HepG2 (cell line): ENCODE data around the gene RPTOR. TPM values are rescaled to one million over a fixed set of nuclear protein-coding genes. Genes with fewer than 3 reads are reported as not detected.

Source experiments
- ATAC-seq: fragments of 200-7000 bp; cut with Tn5 transposase; 3 replicates; pipeline ENCODE4 v1.9.1; 2020; ENCODE audit warnings: mild to moderate bottlenecking, moderate library complexity
- BruUV-seq: library from RNA; stranded (reverse); fragments of 400-500 nt; replicated peaks from 2 replicates; lab custom pipeline; 2021; lab: Mats Ljungman, UMichigan
- CTCF ChIA-PET: fragments of 300-600 bp; formaldehyde crosslinking; extraction: SDS; loops from one replicate; lab custom pipeline; 2021; ENCODE audit warnings: low total read pairs, inconsistent platforms, low intra/inter-chr PET ratio; lab: Yijun Ruan, JAX
- POLR2A ChIA-PET: fragments of 350-600 bp; sonication (Branson Sonifier 250); formaldehyde crosslinking; loops from one replicate; lab custom pipeline; 2020; ENCODE audit warnings: antibody characterized with exemption, inconsistent platforms; lab: Yijun Ruan, JAX
- DNase-seq: peaks from one replicate; pipeline ENCODE4 v3.0.0-alpha.2; 2015; ENCODE audit warnings: low spot score
- FAIRE-seq: peaks from 3 replicates; lab custom pipeline; 2011; peaks lifted over from hg19 to GRCh38; lab: Jason Lieb, UNC
- H2AFZ ChIP-seq: one replicate; pipeline ENCODE4 v1.6.1; 2011; ENCODE audit warnings: low read length, inconsistent platforms
- H3K27ac ChIP-seq: fragments of 300-600 bp; 3 replicates; pipeline ENCODE4 v1.8.0; 2011; ENCODE audit warnings: mixed run types, mild to moderate bottlenecking, mixed read lengths, low read length, inconsistent platforms; ENCODE audit not compliant: insufficient read depth; ENCODE audit errors: extremely low read length
- H3K27me3 ChIP-seq, 2 experiments: fragments of 200-600 bp in 1 of 2; 2 replicates in 1 of 2; 3 replicates in 1 of 2; pipeline versions ENCODE4 v1.6.0 to v1.8.0; 2011; ENCODE audit warnings: low read length in 2 of 2, mild to moderate bottlenecking in 2 of 2, moderate library complexity in 2 of 2, inconsistent platforms in 1 of 2; ENCODE audit not compliant: insufficient read depth in 2 of 2, control insufficient read depth in 1 of 2
- H3K36me3 ChIP-seq, 2 experiments: fragments of 200-600 bp in 1 of 2; replicated peaks in 1 of 2; 2 replicates in 1 of 2; 3 replicates in 1 of 2; pipeline versions ENCODE4 v1.5.1 to v1.8.0; 2011; ENCODE audit warnings: low read length in 2 of 2, inconsistent platforms in 1 of 2; ENCODE audit not compliant: insufficient read depth in 2 of 2, control insufficient read depth in 1 of 2
- H3K4me1 ChIP-seq: 2 replicates; pipeline ENCODE4 v1.5.1; 2012; ENCODE audit warnings: low read length, inconsistent platforms; ENCODE audit not compliant: insufficient read depth
- H3K4me2 ChIP-seq: 2 replicates; pipeline ENCODE4 v1.6.0; 2011; ENCODE audit warnings: low read depth, low read length, inconsistent platforms
- H3K4me3 ChIP-seq, 3 experiments: fragments of 200-600 bp in 1 of 3; sonication (generic), shearing (Covaris generic) in 1 of 3; replicated peaks in 1 of 3; 2 replicates each; pipeline ENCODE4 v1.5.1; 2011 to 2016; ENCODE audit warnings: low read length in 3 of 3, inconsistent platforms in 2 of 3, low read depth in 2 of 3, mild to moderate bottlenecking in 2 of 3, control low read depth in 1 of 3, mixed read lengths in 1 of 3; ENCODE audit not compliant: insufficient read depth in 1 of 3
- H3K79me2 ChIP-seq: one replicate; pipeline ENCODE4 v1.6.1; 2011; ENCODE audit warnings: low read length, inconsistent platforms; ENCODE audit not compliant: insufficient read depth
- H3K9ac ChIP-seq: 2 replicates; pipeline ENCODE4 v1.6.0; 2011; ENCODE audit warnings: mild to moderate bottlenecking, low read depth, low read length, inconsistent platforms; ENCODE audit not compliant: insufficient read depth
- H3K9me3 ChIP-seq: 2 replicates; pipeline ENCODE4 v1.5.1; 2012; ENCODE audit warnings: mild to moderate bottlenecking, low read length
- H4K20me1 ChIP-seq: 2 replicates; pipeline ENCODE4 v1.6.0; 2011; ENCODE audit warnings: inconsistent platforms, mild to moderate bottlenecking, low read length, moderate library complexity; ENCODE audit not compliant: insufficient read depth
- HOXD1 ChIP-seq: sonication (generic); formaldehyde crosslinking; IDR thresholded peaks from 2 replicates; pipeline ENCODE4 v1.5.0; 2020; ENCODE audit warnings: missing genetic modification reagents
- KAT2B ChIP-seq: fragments of 150-350 bp; IDR thresholded peaks from 2 replicates; pipeline ENCODE4 v1.6.1; 2014; ENCODE audit warnings: low read depth, low read length, borderline replicate concordance
- POLR2AphosphoS2 ChIP-seq: IDR thresholded peaks from 2 replicates; pipeline ENCODE4 v1.6.1; 2011; ENCODE audit warnings: low read depth, low read length, improper control_type of control experiment
- POLR2AphosphoS5 ChIP-seq: IDR thresholded peaks from 2 replicates; pipeline ENCODE4 v1.6.1; 2012; ENCODE audit warnings: low read depth, low read length
- RARA ChIP-seq: IDR thresholded peaks from 2 replicates; pipeline ENCODE4 v1.6.1; 2016; ENCODE audit warnings: missing genetic modification reagents, missing compliant biosample characterization
- ZNF260 ChIP-seq: sonication (generic); formaldehyde crosslinking; IDR thresholded peaks from 2 replicates; pipeline ENCODE4 v1.4.0; 2020; ENCODE audit warnings: missing genetic modification reagents, low read depth, mild to moderate bottlenecking, borderline replicate concordance
- ZNF282 ChIP-seq: fragments of 450-650 bp; IDR thresholded peaks from 2 replicates; pipeline ENCODE4 v1.6.1; 2018; ENCODE audit not compliant: partially characterized antibody
- ZNF335 ChIP-seq: sonication (generic); formaldehyde crosslinking; IDR thresholded peaks from 2 replicates; pipeline ENCODE4 v1.4.0; 2020; ENCODE audit warnings: missing genetic modification reagents
- ZNF34 ChIP-seq: sonication (generic); formaldehyde crosslinking; IDR thresholded peaks from 2 replicates; pipeline ENCODE4 v1.4.0; 2020; ENCODE audit warnings: mild to moderate bottlenecking, missing genetic modification reagents, borderline replicate concordance
- ZNF350 ChIP-seq: sonication (generic); formaldehyde crosslinking; IDR thresholded peaks from 2 replicates; pipeline ENCODE4 v1.4.0; 2020; ENCODE audit warnings: mild to moderate bottlenecking, low read depth, missing genetic modification reagents, borderline replicate concordance
- ZNF354B ChIP-seq: sonication (generic); formaldehyde crosslinking; IDR thresholded peaks from 2 replicates; pipeline ENCODE4 v1.8.0; 2022; ENCODE audit warnings: mild to moderate bottlenecking, missing genetic modification reagents
- ZNF446 ChIP-seq: sonication (generic); formaldehyde crosslinking; IDR thresholded peaks from 2 replicates; pipeline ENCODE4 v1.5.0; 2020; ENCODE audit warnings: mild to moderate bottlenecking, missing genetic modification reagents
- ZNF772 ChIP-seq: sonication (generic); formaldehyde crosslinking; IDR thresholded peaks from 2 replicates; pipeline ENCODE4 v1.5.0; 2020; ENCODE audit warnings: mild to moderate bottlenecking, missing genetic modification reagents
- WGBS: methylation state at CpG from one replicate; pipeline ENCODE4 v1.1.6; 2017; ENCODE audit warnings: low lambda C conversion rate; 5-methylcytosine and 5-hydroxymethylcytosine counted together
- in situ Hi-C: cut with HindIII; loops from 2 replicates; pipeline ENCODE4 v1.10.0; 2017; ENCODE audit warnings: low pct_unique_long_range_greater_than_20kb; ENCODE audit not compliant: extremely low pct_ligation_motif_present
- intact Hi-C: fragments of 100-400 bp; cut with micrococcal nuclease; formaldehyde crosslinking; loops from one replicate; pipeline ENCODE4 v1.10.0; 2022; ENCODE audit not compliant: unreplicated experiment
- polyA plus RNA-seq, 8 experiments: library from polyadenylated mRNA; depleted of rRNA in 3 of 8; stranded (reverse) in 7 of 8; unstranded in 1 of 8; fragments of >200 nt; fragmentation: Illumina TruSeq in 4 of 8; extraction: Trizol in 4 of 8; gene quantifications; 2 replicates each; pipeline versions ENCODE4 v1.2.1 to v1.2.3, GENCODE V29; 2011 to 2016; ENCODE audit warnings: low read depth in 4 of 8, missing spikeins in 1 of 8, mixed read lengths in 1 of 8; ENCODE audit not compliant: insufficient read depth in 1 of 8
- total RNA-seq, 5 experiments: library from RNA; depleted of rRNA; stranded (reverse); fragments of >200 nt; fragmentation: Illumina TruSeq; extraction: Trizol; gene quantifications; 2 replicates each; pipeline ENCODE4 v1.2.3, GENCODE V29; 2016; ENCODE audit warnings: low read depth in 1 of 5
- TF ChIP-seq, protein P1 (sequence below): IDR thresholded peaks from 2 replicates; pipeline ENCODE4 v1.6.1; 2016
- TF ChIP-seq, protein P2 (sequence below): sonication (generic); formaldehyde crosslinking; IDR thresholded peaks from 2 replicates; pipeline ENCODE4 v1.5.1; 2020; ENCODE audit warnings: mild to moderate bottlenecking, missing genetic modification reagents, moderate library complexity
- TF ChIP-seq, protein P3 (sequence below): sonication (generic); formaldehyde crosslinking; IDR thresholded peaks from 2 replicates; pipeline ENCODE4 v1.8.1; 2023; ENCODE audit warnings: missing genetic modification reagents, inconsistent platforms, borderline replicate concordance
- TF ChIP-seq, protein P4 (sequence below): IDR thresholded peaks from 2 replicates; pipeline ENCODE4 v1.6.1; 2016; ENCODE audit warnings: low read depth

The RPTOR gene
- total and polyA plus RNA-seq, 2 of the 13 experiments (the other 11 are each of a cell fraction or from before 2014, with no cell fraction given), result 6.6 to 25.3 TPM

DNA sequence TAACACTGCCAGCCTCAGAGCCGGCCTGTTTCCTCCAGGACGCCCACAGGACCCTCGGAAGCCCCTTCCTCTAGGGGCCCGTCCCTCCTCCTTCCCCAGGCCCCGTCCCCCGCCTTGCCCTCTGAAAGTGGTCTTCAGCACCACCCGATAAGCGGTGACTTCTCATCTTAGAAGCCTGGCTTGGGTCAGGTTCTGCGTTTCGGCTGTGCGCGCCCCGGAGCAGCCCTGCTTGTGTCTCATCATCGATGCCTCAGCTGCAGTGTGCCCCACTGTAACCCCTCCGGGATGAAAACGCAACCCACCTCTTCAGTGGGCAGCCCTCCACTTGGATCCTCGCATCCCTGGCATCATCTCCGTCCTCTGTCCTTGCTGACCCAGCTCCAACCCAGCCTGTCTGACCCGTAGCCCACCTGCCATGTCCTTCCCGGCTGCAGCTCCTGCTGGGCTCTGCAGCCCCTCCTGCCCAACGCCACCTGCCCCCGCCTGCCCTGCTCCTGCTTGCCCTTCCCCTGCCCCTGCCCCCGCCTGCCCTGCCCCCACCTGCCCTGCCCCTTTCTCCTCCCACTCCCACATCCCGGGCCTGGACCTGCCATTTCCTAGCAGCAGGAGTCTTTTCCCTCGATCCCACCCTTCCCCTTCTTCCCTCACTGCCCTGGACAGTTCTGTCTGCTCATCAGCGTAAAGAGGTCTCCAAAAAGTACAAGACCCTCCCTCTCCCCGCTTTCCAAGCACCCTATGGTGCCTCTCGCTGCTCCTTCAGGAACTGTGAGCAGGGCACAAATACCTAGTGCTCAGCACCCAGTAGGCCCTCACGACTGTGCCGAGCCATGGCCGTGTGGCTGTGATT is 334.5 kb downstream of the RPTOR start:
- BruUV-seq, result no TSS peak
- ChIA-PET POLR2A (no interaction called here), CTCF (no interaction called here)
- no peaks in the 10 kb centered on the region for H3K79me2 ChIP-seq
- H3K4me2 ChIP-seq, result no peak overlapping the region
- ATAC-seq (no peak), DNase-seq (no peak), FAIRE-seq (no peak)
- no peaks in the 10 kb centered on the region for H4K20me1 ChIP-seq
- in situ Hi-C loops (no loop called here), intact Hi-C loops (no loop called here)
- H2AFZ ChIP-seq, result no peak overlapping the region
- no peak overlapping the region for H3K9ac ChIP-seq
- H3K36me3 ChIP-seq, result peaks cover 34 to 49% of the 10 kb centered on the region in 2 experiments
- no peak overlapping the region for H3K4me3 ChIP-seq
- no peaks in the 10 kb centered on the region for H3K9me3 ChIP-seq
- 96% methylated on average over 31 of the region's 31 CpGs for WGBS
- no peaks in the 10 kb centered on the region for H3K27me3 ChIP-seq
- no peak overlapping the region for H3K27ac ChIP-seq
- H3K4me1 ChIP-seq, result no peaks in the 10 kb centered on the region
- TF ChIP-seq ZNF772 (CRISPR knock-in tag), result no peak
- TF ChIP-seq HOXD1 (CRISPR knock-in tag), result no peak
- no peak for TF ChIP-seq POLR2AphosphoS5
- no peak for TF ChIP-seq POLR2AphosphoS2
- no peak for TF ChIP-seq ZNF350 (CRISPR knock-in tag)
- no peak for TF ChIP-seq ZNF335 (CRISPR knock-in tag)
- TF ChIP-seq ZNF446 (CRISPR knock-in tag), result no peak
- TF ChIP-seq, protein P1, sequence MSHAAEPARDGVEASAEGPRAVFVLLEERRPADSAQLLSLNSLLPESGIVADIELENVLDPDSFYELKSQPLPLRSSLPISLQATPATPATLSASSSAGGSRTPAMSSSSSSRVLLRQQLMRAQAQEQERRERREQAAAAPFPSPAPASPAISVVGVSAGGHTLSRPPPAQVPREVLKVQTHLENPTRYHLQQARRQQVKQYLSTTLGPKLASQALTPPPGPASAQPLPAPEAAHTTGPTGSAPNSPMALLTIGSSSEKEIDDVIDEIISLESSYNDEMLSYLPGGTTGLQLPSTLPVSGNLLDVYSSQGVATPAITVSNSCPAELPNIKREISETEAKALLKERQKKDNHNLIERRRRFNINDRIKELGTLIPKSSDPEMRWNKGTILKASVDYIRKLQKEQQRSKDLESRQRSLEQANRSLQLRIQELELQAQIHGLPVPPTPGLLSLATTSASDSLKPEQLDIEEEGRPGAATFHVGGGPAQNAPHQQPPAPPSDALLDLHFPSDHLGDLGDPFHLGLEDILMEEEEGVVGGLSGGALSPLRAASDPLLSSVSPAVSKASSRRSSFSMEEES (CRISPR knock-in tag), result no peak
- TF ChIP-seq, protein P2, sequence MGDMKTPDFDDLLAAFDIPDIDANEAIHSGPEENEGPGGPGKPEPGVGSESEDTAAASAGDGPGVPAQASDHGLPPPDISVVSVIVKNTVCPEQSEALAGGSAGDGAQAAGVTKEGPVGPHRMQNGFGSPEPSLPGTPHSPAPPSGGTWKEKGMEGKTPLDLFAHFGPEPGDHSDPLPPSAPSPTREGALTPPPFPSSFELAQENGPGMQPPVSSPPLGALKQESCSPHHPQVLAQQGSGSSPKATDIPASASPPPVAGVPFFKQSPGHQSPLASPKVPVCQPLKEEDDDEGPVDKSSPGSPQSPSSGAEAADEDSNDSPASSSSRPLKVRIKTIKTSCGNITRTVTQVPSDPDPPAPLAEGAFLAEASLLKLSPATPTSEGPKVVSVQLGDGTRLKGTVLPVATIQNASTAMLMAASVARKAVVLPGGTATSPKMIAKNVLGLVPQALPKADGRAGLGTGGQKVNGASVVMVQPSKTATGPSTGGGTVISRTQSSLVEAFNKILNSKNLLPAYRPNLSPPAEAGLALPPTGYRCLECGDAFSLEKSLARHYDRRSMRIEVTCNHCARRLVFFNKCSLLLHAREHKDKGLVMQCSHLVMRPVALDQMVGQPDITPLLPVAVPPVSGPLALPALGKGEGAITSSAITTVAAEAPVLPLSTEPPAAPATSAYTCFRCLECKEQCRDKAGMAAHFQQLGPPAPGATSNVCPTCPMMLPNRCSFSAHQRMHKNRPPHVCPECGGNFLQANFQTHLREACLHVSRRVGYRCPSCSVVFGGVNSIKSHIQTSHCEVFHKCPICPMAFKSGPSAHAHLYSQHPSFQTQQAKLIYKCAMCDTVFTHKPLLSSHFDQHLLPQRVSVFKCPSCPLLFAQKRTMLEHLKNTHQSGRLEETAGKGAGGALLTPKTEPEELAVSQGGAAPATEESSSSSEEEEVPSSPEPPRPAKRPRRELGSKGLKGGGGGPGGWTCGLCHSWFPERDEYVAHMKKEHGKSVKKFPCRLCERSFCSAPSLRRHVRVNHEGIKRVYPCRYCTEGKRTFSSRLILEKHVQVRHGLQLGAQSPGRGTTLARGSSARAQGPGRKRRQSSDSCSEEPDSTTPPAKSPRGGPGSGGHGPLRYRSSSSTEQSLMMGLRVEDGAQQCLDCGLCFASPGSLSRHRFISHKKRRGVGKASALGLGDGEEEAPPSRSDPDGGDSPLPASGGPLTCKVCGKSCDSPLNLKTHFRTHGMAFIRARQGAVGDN, result no peak
- no peak for TF ChIP-seq ZNF282
- no peak for TF ChIP-seq ZNF260 (CRISPR knock-in tag)
- TF ChIP-seq, protein P3, sequence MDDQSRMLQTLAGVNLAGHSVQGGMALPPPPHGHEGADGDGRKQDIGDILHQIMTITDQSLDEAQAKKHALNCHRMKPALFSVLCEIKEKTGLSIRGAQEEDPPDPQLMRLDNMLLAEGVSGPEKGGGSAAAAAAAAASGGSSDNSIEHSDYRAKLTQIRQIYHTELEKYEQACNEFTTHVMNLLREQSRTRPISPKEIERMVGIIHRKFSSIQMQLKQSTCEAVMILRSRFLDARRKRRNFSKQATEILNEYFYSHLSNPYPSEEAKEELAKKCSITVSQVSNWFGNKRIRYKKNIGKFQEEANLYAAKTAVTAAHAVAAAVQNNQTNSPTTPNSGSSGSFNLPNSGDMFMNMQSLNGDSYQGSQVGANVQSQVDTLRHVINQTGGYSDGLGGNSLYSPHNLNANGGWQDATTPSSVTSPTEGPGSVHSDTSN (CRISPR knock-in tag), result no peak
- TF ChIP-seq RARA (CRISPR knock-in tag), result no peak
- TF ChIP-seq, protein P4, sequence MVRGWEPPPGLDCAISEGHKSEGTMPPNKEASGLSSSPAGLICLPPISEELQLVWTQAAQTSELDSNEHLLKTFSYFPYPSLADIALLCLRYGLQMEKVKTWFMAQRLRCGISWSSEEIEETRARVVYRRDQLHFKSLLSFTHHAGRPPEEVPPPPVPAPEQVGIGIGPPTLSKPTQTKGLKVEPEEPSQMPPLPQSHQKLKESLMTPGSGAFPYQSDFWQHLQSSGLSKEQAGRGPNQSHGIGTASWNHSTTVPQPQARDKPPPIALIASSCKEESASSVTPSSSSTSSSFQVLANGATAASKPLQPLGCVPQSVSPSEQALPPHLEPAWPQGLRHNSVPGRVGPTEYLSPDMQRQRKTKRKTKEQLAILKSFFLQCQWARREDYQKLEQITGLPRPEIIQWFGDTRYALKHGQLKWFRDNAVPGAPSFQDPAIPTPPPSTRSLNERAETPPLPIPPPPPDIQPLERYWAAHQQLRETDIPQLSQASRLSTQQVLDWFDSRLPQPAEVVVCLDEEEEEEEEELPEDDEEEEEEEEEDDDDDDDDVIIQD, result no peak
- TF ChIP-seq KAT2B, result no peak
- no peak for TF ChIP-seq ZNF354B (CRISPR knock-in tag)
- no peak for TF ChIP-seq ZNF34 (CRISPR knock-in tag)
